ENCODE data around the gene COL5A1. TPM values are rescaled to one million over a fixed set of nuclear protein-coding genes. Genes with fewer than 3 reads are reported as not detected.

Gene COL5A1
- total RNA-seq, 1 experiment from 2014 or later = 9.5 TPM

GRCh38 chr9:134671341-134672113 lies 29.9 kb downstream of the COL5A1 start:
- H4K5ac ChIP-seq (ENCODE audit: insufficient read length, low read depth, low read length) = no peak overlapping the region
- no peak overlapping the region for H3K4me2 ChIP-seq (ENCODE audit: insufficient read depth, insufficient read length, low read length)
- H3K27ac Mint-ChIP-seq = no peak overlapping the region

More at GRCh38 chr9:134671341-134672113, 29.9 kb downstream of the COL5A1 start:
- H3K27me3 ChIP-seq (ENCODE audit: insufficient read depth, low read length) = no peaks in the 10 kb centered on the region
- no peak overlapping the region for H2AK5ac ChIP-seq (ENCODE audit: insufficient read length, low read length)
- no peaks in the 10 kb centered on the region for H3K9me3 ChIP-seq (ENCODE audit: control insufficient read depth, low read depth, low read length)
- no peak overlapping the region for H3K23ac ChIP-seq (ENCODE audit: insufficient read length, low read depth, low read length)
- H4K8ac ChIP-seq (replicated peaks; ENCODE audit: insufficient read length, low read depth, low read length) = no peak overlapping the region
- no peak overlapping the region for H2AFZ ChIP-seq (ENCODE audit: low read length)
- H3K27ac ChIP-seq (ENCODE audit: insufficient read length, low read depth, low read length) = no peak overlapping the region
- H4K20me1 ChIP-seq (ENCODE audit: control insufficient read depth, insufficient read depth, insufficient read length) = no peaks in the 10 kb centered on the region
- no peak overlapping the region for H3K18ac ChIP-seq (ENCODE audit: insufficient read length, low read depth, low read length)
- H3T11ph ChIP-seq (ENCODE audit: low read length) = no peak overlapping the region
- no peaks in the 10 kb centered on the region for H3K79me2 ChIP-seq (ENCODE audit: insufficient read depth, low read length)
- peaks cover 5 to 10% of the 10 kb centered on the region in 2 experiments; a peak in 4 of 5 replicates for H3K9me3 Mint-ChIP-seq
- H3K79me1 ChIP-seq (ENCODE audit: insufficient read depth, low read depth, low read length, poor library complexity, severe bottlenecking) = no peaks in the 10 kb centered on the region
- H3K4me3 Mint-ChIP-seq = no peak overlapping the region
- no peak overlapping the region for H3K14ac ChIP-seq (ENCODE audit: insufficient read depth, low read length)
- no peak for TF ChIP-seq CTCF (conservative IDR thresholded peaks at IDR 0.05)
- no peak for DNase-seq
- H3K9ac ChIP-seq (ENCODE audit: extremely low read depth, insufficient read length, low read length) = no peak overlapping the region
- H4K91ac ChIP-seq (ENCODE audit: insufficient read length, low read depth, low read length) = no peak overlapping the region
- H3K4me1 ChIP-seq (ENCODE audit: insufficient read depth, low read length) = no peaks in the 10 kb centered on the region
- H3K36me3 Mint-ChIP-seq (ENCODE audit: insufficient read depth in 1 of 3, low read depth in 3 of 3) = peaks cover 0 to 3% (median 0%) of the 10 kb centered on the region in 3 experiments; a peak in 1 of 7 replicates
- H3K27me3 Mint-ChIP-seq (ENCODE audit: low read depth) = no peaks in the 10 kb centered on the region; the same call in 1 of the 2 replicates
- no peak overlapping the region for H2BK20ac ChIP-seq (ENCODE audit: low read depth, low read length, poor library complexity, severe bottlenecking)
- H2BK120ac ChIP-seq (ENCODE audit: low read depth, low read length, poor library complexity, severe bottlenecking) = no peak overlapping the region
- no CpG with 5 or more reads among the region's 15 CpGs for WGBS (ENCODE audit: extremely low coverage, insufficient read length, low lambda C conversion rate)
- no peak overlapping the region for H2BK15ac ChIP-seq (ENCODE audit: low read depth, low read length)
- H3K56ac ChIP-seq (ENCODE audit: insufficient read length, low read depth, low read length) = no peak overlapping the region
- peaks cover 0 to 6% of the 10 kb centered on the region in 2 experiments; a peak in 1 of 4 replicates for H3K4me1 Mint-ChIP-seq
- no peak overlapping the region for H2BK5ac ChIP-seq (ENCODE audit: insufficient read length, low read length)
- H3K4ac ChIP-seq (ENCODE audit: low read depth, low read length) = no peak overlapping the region
- H3K23me2 ChIP-seq (ENCODE audit: insufficient read length, low read depth, low read length, poor library complexity, severe bottlenecking) = no peaks in the 10 kb centered on the region
- H2BK12ac ChIP-seq (ENCODE audit: insufficient read length, low read depth, low read length) = no peak overlapping the region
